Testis (tissue), 2 donors: ENCODE results near the gene ACAP3.

Source experiments
- CTCF ChIP-seq, 3 experiments: fragments of 450-650 bp in 2 of 3; fragments of 200-600 bp in 1 of 3; sonication (generic) in 1 of 3; IDR thresholded peaks; one replicate each; pipeline ENCODE4 v1.5.1; 2016 to 2019; ENCODE audit warnings: antibody characterized with exemption in 3 of 3, mild to moderate bottlenecking in 2 of 3, moderate library complexity in 1 of 3
- POLR2A ChIP-seq: fragments of 450-650 bp; IDR thresholded peaks from one replicate; pipeline ENCODE4 v1.6.1; 2017; ENCODE audit warnings: antibody characterized with exemption, mild to moderate bottlenecking, moderate library complexity

GRCh38 chr1:1347026-1347595 lies 39.4 kb upstream of the ACAP3 start:
- TF ChIP-seq CTCF (IDR thresholded peaks at IDR 0.05) (no peak), POLR2A (no peak)
